ENCODE data around the gene HIVEP2.

GRCh38 chr6:142883011-142883410 is 62.0 kb downstream of the HIVEP2 start:
- no peak for TF ChIP-seq CTCF (IDR thresholded peaks at IDR 0.05)
- no peak for TF ChIP-seq SMC3 (IDR thresholded peaks at IDR 0.05)
- TF ChIP-seq SREBF2 (IDR thresholded peaks at IDR 0.05) = no peak
- TF ChIP-seq ELK1 (IDR thresholded peaks at IDR 0.05; ENCODE audit: low read depth, low read length) = no peak
- no peak for TF ChIP-seq RFX5 (IDR thresholded peaks at IDR 0.05)
- TF ChIP-seq POLR2A (IDR thresholded peaks at IDR 0.05; ENCODE audit: low read length) = no peak
- no peak for TF ChIP-seq RNF2 (IDR thresholded peaks at IDR 0.05; ENCODE audit: borderline replicate concordance, low read depth)
- no peak for TF ChIP-seq KDM1A (IDR thresholded peaks at IDR 0.05; ENCODE audit: low read depth)
- TF ChIP-seq CHD2 (IDR thresholded peaks at IDR 0.05; ENCODE audit: low read length, partially characterized antibody) = no peak
- no peak for TF ChIP-seq POLR2AphosphoS2 (conservative IDR thresholded peaks at IDR 0.05; ENCODE audit: low read length)
- TF ChIP-seq MYC (IDR thresholded peaks at IDR 0.05; ENCODE audit: borderline replicate concordance, low read length) = no peak
- TF ChIP-seq CBX2 (IDR thresholded peaks at IDR 0.05; ENCODE audit: borderline replicate concordance, low read depth) = no peak
